Tibial nerve (tissue), 4 donors: ENCODE results near the gene ZNF691. TPM values are rescaled to one million over a fixed set of nuclear protein-coding genes. Genes with fewer than 3 reads are reported as not detected.
"Not testable (repeated sequence)": the region's sequence is repeated elsewhere in the genome, so short reads cannot be mapped to it uniquely, and the experiment has no call there.

ENCODE experiments used
- DNase-seq, 2 donors: peaks; one replicate each; pipeline ENCODE4 v3.0.0-alpha.2; 2019; ENCODE audit warnings: low spot score in 2 of 2
- H3K27ac ChIP-seq, 4 donors: fragments of 200-600 bp; sonication (generic) in 3 of 4; one replicate each; pipeline ENCODE4 v1.5.1; 2017 to 2019; ENCODE audit warnings: mild to moderate bottlenecking in 1 of 4
- H3K27me3 ChIP-seq, 2 donors: fragments of 200-600 bp; sonication (generic) in 1 of 2; one replicate each; pipeline versions ENCODE4 v1.5.1 to v1.6.0; 2017 to 2019
- H3K36me3 ChIP-seq, 3 donors: fragments of 200-600 bp; sonication (generic); one replicate each; pipeline ENCODE4 v1.5.1; 2018 to 2019
- H3K4me1 ChIP-seq, 4 donors: fragments of 200-600 bp; sonication (generic) in 3 of 4; one replicate each; pipeline ENCODE4 v1.5.1; 2017 to 2019
- H3K4me3 ChIP-seq, 4 donors: fragments of 200-600 bp; sonication (generic) in 3 of 4; one replicate each; pipeline ENCODE4 v1.5.1; 2017 to 2019; ENCODE audit warnings: mild to moderate bottlenecking in 1 of 4, moderate library complexity in 1 of 4
- H3K9me3 ChIP-seq, 4 donors: fragments of 200-600 bp; sonication (generic) in 3 of 4; one replicate each; pipeline ENCODE4 v1.5.1; 2017 to 2019
- CTCF ChIP-seq, 5 experiments: fragments of 200-600 bp in 3 of 5; fragments of 450-650 bp in 2 of 5; sonication (generic) in 3 of 5; IDR thresholded peaks; one replicate each; pipeline ENCODE4 v1.5.1; 2016 to 2019; ENCODE audit warnings: antibody characterized with exemption in 5 of 5, mild to moderate bottlenecking in 3 of 5, moderate library complexity in 2 of 5
- EP300 ChIP-seq, 2 donors: sonication (generic); formaldehyde crosslinking; IDR thresholded peaks; one replicate each; pipeline ENCODE4 v1.6.1; 2017; ENCODE audit warnings: antibody characterized with exemption in 2 of 2, mild to moderate bottlenecking in 1 of 2
- POLR2A ChIP-seq, 2 donors: fragments of 450-650 bp; IDR thresholded peaks; one replicate each; pipeline ENCODE4 v1.6.1; 2017; ENCODE audit warnings: antibody characterized with exemption in 2 of 2, mild to moderate bottlenecking in 2 of 2, moderate library complexity in 2 of 2
- WGBS, 2 donors: methylation state at CpG; one replicate each; pipeline ENCODE4 v1.1.5; 2018; 5-methylcytosine and 5-hydroxymethylcytosine counted together
- total RNA-seq, 4 donors: library from RNA; depleted of rRNA; stranded (reverse); fragments of >200 nt; gene quantifications; one replicate each; pipeline ENCODE4 v1.1.0, GENCODE V29; 2016

Gene ZNF691
- total RNA-seq, 4 donors from 2014 or later = 14.1 to 20.5 (median 16.9) TPM

GRCh38 chr1:42886800-42887199 is 40.4 kb downstream of the ZNF691 start:
- TF ChIP-seq CTCF (IDR thresholded peaks at IDR 0.05) (no peak), EP300 (IDR thresholded peaks at IDR 0.05) (no peak), POLR2A (IDR thresholded peaks at IDR 0.05) (no peak)
- Histone ChIP-seq H3K36me3 (no peaks in the 10 kb centered on the region), H3K27me3 (no peaks in the 10 kb centered on the region), H3K4me1 (no peaks in the 10 kb centered on the region), H3K27ac (no peak overlapping the region), H3K9me3 (no peaks in the 10 kb centered on the region), H3K4me3 (no peak overlapping the region)
- no peak for DNase-seq
- WGBS, 2 donors = 74 to 83% methylated on average over 21 of the region's 21 CpGs

- no peak for DNase-seq
- H3K4me1 ChIP-seq = no peaks in the 10 kb centered on the region
- H3K4me3 ChIP-seq = no peak overlapping the region
- WGBS, 2 donors = 94 to 98% methylated on average over 6 to 20 of the region's 20 CpGs
- H3K36me3 ChIP-seq = no peaks in the 10 kb centered on the region
- no peaks in the 10 kb centered on the region for H3K9me3 ChIP-seq
- TF ChIP-seq CTCF (IDR thresholded peaks at IDR 0.05) = no peak
- TF ChIP-seq POLR2A (IDR thresholded peaks at IDR 0.05) = no peak
- no peak for TF ChIP-seq EP300 (IDR thresholded peaks at IDR 0.05)
- H3K27ac ChIP-seq = no peak overlapping the region
- H3K27me3 ChIP-seq = no peaks in the 10 kb centered on the region
Observed at GRCh38 chr1:42887366-42887765, 41.0 kb downstream of the ZNF691 start.

- WGBS, 2 donors = 85 to 88% methylated on average over 31 of the region's 31 CpGs
- no peaks in the 10 kb centered on the region for H3K27me3 ChIP-seq
- H3K4me1 ChIP-seq = no peaks in the 10 kb centered on the region
- DNase-seq = no peak
- no peaks in the 10 kb centered on the region for H3K9me3 ChIP-seq
- no peak overlapping the region for H3K4me3 ChIP-seq
- TF ChIP-seq CTCF (IDR thresholded peaks at IDR 0.05) (no peak), EP300 (IDR thresholded peaks at IDR 0.05) (no peak), POLR2A (IDR thresholded peaks at IDR 0.05) (no peak)
- H3K36me3 ChIP-seq = no peaks in the 10 kb centered on the region
- no peak overlapping the region for H3K27ac ChIP-seq
Observed at GRCh38 chr1:42888013-42888633, 41.7 kb downstream of the ZNF691 start.

GRCh38 chr1:42889264-42889663 is 42.9 kb downstream of the ZNF691 start:
- Histone ChIP-seq H3K4me1 (no peaks in the 10 kb centered on the region), H3K4me3 (no peak overlapping the region), H3K27me3 (no peaks in the 10 kb centered on the region), H3K27ac (no peak overlapping the region), H3K9me3 (no peaks in the 10 kb centered on the region), H3K36me3 (no peaks in the 10 kb centered on the region)
- 86 to 94% methylated on average over 4 of the region's 4 CpGs for WGBS, 2 donors
- no peak for DNase-seq
- TF ChIP-seq CTCF (IDR thresholded peaks at IDR 0.05) (no peak), EP300 (IDR thresholded peaks at IDR 0.05) (no peak), POLR2A (IDR thresholded peaks at IDR 0.05) (no peak)

- H3K27me3 ChIP-seq = no peaks in the 10 kb centered on the region
- DNase-seq = no peak
- no peak for TF ChIP-seq CTCF (IDR thresholded peaks at IDR 0.05)
- no peak for TF ChIP-seq POLR2A (IDR thresholded peaks at IDR 0.05)
- TF ChIP-seq EP300 (IDR thresholded peaks at IDR 0.05) = no peak
- no peaks in the 10 kb centered on the region for H3K36me3 ChIP-seq
- no peak overlapping the region for H3K27ac ChIP-seq
- 59 to 61% methylated on average over 5 of the region's 5 CpGs for WGBS, 2 donors
- H3K4me3 ChIP-seq = no peak overlapping the region
- H3K4me1 ChIP-seq = no peaks in the 10 kb centered on the region
- H3K9me3 ChIP-seq = no peaks in the 10 kb centered on the region
Observed at GRCh38 chr1:42891465-42892138, 45.2 kb downstream of the ZNF691 start.

GRCh38 chr1:42899960-42900359 is 53.5 kb downstream of the ZNF691 start:
- H3K36me3 ChIP-seq, H3K27me3 ChIP-seq, H3K4me1 ChIP-seq, H3K27ac ChIP-seq, H3K4me3 ChIP-seq, DNase-seq: not testable (repeated sequence)
- WGBS, 2 donors = 78 to 85% methylated on average over 2 to 4 of the region's 4 CpGs
- peaks cover 0 to 24% (median 0%) of the 10 kb centered on the region in 4 donors for H3K9me3 ChIP-seq
